A673 (cell line): ENCODE measurements around the gene ANKZF1.
"Not testable (repeated sequence)": the region's sequence is repeated elsewhere in the genome, so short reads cannot be mapped to it uniquely, and the experiment has no call there.

Source experiments
- EZH2 ChIP-seq: fragments of 200-600 bp; sonication (generic); IDR thresholded peaks from 2 replicates; pipeline ENCODE4 v1.6.1; 2017; ENCODE audit warnings: borderline replicate concordance, low read depth, mild to moderate bottlenecking, mixed read lengths, antibody characterized with exemption, low read length; ENCODE audit not compliant: poor library complexity, severe bottlenecking
- TF ChIP-seq, protein P1 (sequence below): fragments of 300-800, 200-600 bp; sonication (generic); conservative IDR thresholded peaks from 2 replicates; pipeline ENCODE4 v1.5.1; 2017; ENCODE audit warnings: low read depth, mild to moderate bottlenecking, antibody characterized with exemption, low read length, moderate library complexity, mixed read lengths

DNA sequence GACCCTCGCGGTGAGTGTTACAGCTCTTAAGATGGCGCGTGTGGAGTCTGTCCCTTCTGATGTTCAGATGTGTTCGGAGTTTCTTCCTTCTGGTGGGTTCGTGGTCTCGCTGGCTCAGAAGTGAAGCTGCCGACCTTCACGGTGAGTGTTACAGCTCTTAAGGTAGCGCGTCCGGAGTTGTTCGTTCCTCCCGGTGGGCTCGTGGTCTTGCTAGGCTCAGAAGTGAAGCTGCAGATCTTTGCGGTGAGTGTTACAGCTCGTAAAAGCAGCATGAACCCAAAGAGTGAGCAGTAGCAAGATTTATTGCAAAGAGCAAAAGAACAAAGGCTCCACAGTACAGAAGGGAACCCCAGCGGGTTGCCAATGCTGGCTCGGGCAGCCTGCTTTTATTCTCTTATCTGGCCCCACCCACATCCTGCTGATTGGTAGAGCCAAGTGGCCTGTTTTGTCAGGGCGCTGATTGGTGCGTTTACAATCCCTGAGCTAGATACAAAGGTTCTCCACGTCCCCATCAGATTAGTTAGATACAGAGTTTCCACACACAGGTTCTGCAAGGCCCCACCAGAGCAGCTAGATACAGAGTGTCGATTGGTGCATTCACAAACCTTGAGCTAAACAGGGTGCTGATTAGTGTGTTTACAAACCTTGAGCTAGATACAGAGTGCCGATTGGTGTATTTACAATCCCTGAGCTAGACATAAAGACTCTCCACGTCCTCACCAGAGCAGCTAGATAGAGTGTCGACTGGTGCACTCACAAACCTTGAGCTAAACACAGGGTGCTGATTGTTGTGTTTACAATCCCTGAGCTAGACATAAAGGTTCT is 28.9 kb upstream of the ANKZF1 start:
- TF ChIP-seq, protein P1, sequence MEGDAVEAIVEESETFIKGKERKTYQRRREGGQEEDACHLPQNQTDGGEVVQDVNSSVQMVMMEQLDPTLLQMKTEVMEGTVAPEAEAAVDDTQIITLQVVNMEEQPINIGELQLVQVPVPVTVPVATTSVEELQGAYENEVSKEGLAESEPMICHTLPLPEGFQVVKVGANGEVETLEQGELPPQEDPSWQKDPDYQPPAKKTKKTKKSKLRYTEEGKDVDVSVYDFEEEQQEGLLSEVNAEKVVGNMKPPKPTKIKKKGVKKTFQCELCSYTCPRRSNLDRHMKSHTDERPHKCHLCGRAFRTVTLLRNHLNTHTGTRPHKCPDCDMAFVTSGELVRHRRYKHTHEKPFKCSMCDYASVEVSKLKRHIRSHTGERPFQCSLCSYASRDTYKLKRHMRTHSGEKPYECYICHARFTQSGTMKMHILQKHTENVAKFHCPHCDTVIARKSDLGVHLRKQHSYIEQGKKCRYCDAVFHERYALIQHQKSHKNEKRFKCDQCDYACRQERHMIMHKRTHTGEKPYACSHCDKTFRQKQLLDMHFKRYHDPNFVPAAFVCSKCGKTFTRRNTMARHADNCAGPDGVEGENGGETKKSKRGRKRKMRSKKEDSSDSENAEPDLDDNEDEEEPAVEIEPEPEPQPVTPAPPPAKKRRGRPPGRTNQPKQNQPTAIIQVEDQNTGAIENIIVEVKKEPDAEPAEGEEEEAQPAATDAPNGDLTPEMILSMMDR = not testable (repeated sequence)
- not testable (repeated sequence) for TF ChIP-seq EZH2
